H9 (cell line): Measurements from ENCODE around the gene ADAM17. TPM values are rescaled to one million over a fixed set of nuclear protein-coding genes. Genes with fewer than 3 reads are reported as not detected.

ENCODE experiments used
- DNase-seq: peaks from one replicate; pipeline ENCODE4 v3.0.0-alpha.2; 2017
- H2AFZ ChIP-seq: one replicate; pipeline ENCODE4 v1.6.1; 2013; ENCODE audit warnings: mild to moderate bottlenecking, low read length, control low read depth, moderate library complexity
- H2AK5ac ChIP-seq: 2 replicates; pipeline ENCODE4 v1.6.1; 2013; ENCODE audit warnings: low read length, control low read depth, mixed read lengths; ENCODE audit not compliant: insufficient read length
- H2BK120ac ChIP-seq: one replicate; pipeline ENCODE4 v1.6.1; 2013; ENCODE audit warnings: low read depth, mild to moderate bottlenecking, low read length, control low read depth, inconsistent platforms; ENCODE audit not compliant: poor library complexity, severe bottlenecking
- H2BK12ac ChIP-seq: 2 replicates; pipeline ENCODE4 v1.6.1; 2013; ENCODE audit warnings: low read length, control low read depth, mixed read lengths, low read depth; ENCODE audit not compliant: insufficient read length
- H2BK15ac ChIP-seq: 2 replicates; pipeline ENCODE4 v1.6.1; 2013; ENCODE audit warnings: low read depth, low read length, control low read depth
- H2BK20ac ChIP-seq: one replicate; pipeline ENCODE4 v1.6.1; 2013; ENCODE audit warnings: low read depth, mild to moderate bottlenecking, low read length, control low read depth, inconsistent platforms; ENCODE audit not compliant: poor library complexity, severe bottlenecking
- H2BK5ac ChIP-seq: 2 replicates; pipeline ENCODE4 v1.6.1; 2013; ENCODE audit warnings: low read length, control low read depth, mixed read lengths; ENCODE audit not compliant: insufficient read length
- H3K14ac ChIP-seq: 2 replicates; pipeline ENCODE4 v1.6.1; 2013; ENCODE audit warnings: low read length, control low read depth; ENCODE audit not compliant: insufficient read depth
- H3K18ac ChIP-seq: 2 replicates; pipeline ENCODE4 v1.6.1; 2013; ENCODE audit warnings: low read depth, mild to moderate bottlenecking, mixed read lengths, low read length, control low read depth; ENCODE audit not compliant: insufficient read length
- H3K23ac ChIP-seq: 2 replicates; pipeline ENCODE4 v1.6.1; 2013; ENCODE audit warnings: low read length, control low read depth, mixed read lengths, low read depth; ENCODE audit not compliant: insufficient read length
- H3K23me2 ChIP-seq: 2 replicates; pipeline ENCODE4 v1.6.1; 2013; ENCODE audit warnings: low read depth, mild to moderate bottlenecking, mixed read lengths, low read length, control low read depth; ENCODE audit not compliant: insufficient read length, poor library complexity, severe bottlenecking
- H3K27ac ChIP-seq: 2 replicates; pipeline ENCODE4 v1.5.1; 2013; ENCODE audit warnings: low read length, control low read depth, mixed read lengths, low read depth; ENCODE audit not compliant: insufficient read length
- H3K27me3 ChIP-seq: 2 replicates; pipeline ENCODE4 v1.6.1; 2013; ENCODE audit warnings: low read length, control low read depth, inconsistent platforms; ENCODE audit not compliant: insufficient read depth
- H3K4ac ChIP-seq: 2 replicates; pipeline ENCODE4 v1.6.1; 2013; ENCODE audit warnings: low read depth, mild to moderate bottlenecking, control low read depth, inconsistent platforms, low read length, moderate library complexity
- H3K4me1 ChIP-seq: 2 replicates; pipeline ENCODE4 v1.6.1; 2013; ENCODE audit warnings: low read length, control low read depth, inconsistent platforms; ENCODE audit not compliant: insufficient read depth
- H3K4me2 ChIP-seq: 2 replicates; pipeline ENCODE4 v1.6.1; 2013; ENCODE audit warnings: low read length, control low read depth, mixed read lengths; ENCODE audit not compliant: insufficient read length, insufficient read depth
- H3K56ac ChIP-seq: 2 replicates; pipeline ENCODE4 v1.6.1; 2013; ENCODE audit warnings: low read depth, mild to moderate bottlenecking, mixed read lengths, low read length, control low read depth; ENCODE audit not compliant: insufficient read length
- H3K79me1 ChIP-seq: 2 replicates; pipeline ENCODE4 v1.6.1; 2013; ENCODE audit warnings: low read depth, mild to moderate bottlenecking, moderate library complexity, low read length, control low read depth, inconsistent platforms; ENCODE audit not compliant: insufficient read depth, poor library complexity, severe bottlenecking
- H3K79me2 ChIP-seq: 2 replicates; pipeline ENCODE4 v1.6.1; 2013; ENCODE audit warnings: low read length, control low read depth, inconsistent platforms; ENCODE audit not compliant: insufficient read depth
- H3K9ac ChIP-seq: 2 replicates; pipeline ENCODE4 v1.6.1; 2013; ENCODE audit warnings: low read length, control low read depth, mixed read lengths; ENCODE audit not compliant: insufficient read length; ENCODE audit errors: extremely low read depth
- H3K9me3 ChIP-seq: one replicate; pipeline ENCODE4 v1.6.1; 2013; ENCODE audit warnings: low read depth, low read length, inconsistent platforms; ENCODE audit not compliant: control insufficient read depth
- H3T11ph ChIP-seq: one replicate; pipeline ENCODE4 v1.6.1; 2013; ENCODE audit warnings: mild to moderate bottlenecking, low read length, control low read depth, inconsistent platforms
- H4K20me1 ChIP-seq: one replicate; pipeline ENCODE4 v1.6.1; 2013; ENCODE audit not compliant: control insufficient read depth, insufficient read length, insufficient read depth
- H4K5ac ChIP-seq: 2 replicates; pipeline ENCODE4 v1.6.1; 2013; ENCODE audit warnings: low read depth, mild to moderate bottlenecking, mixed read lengths, low read length, control low read depth; ENCODE audit not compliant: insufficient read length
- H4K8ac ChIP-seq: replicated peaks from 2 replicates; pipeline ENCODE4 v1.6.1; 2013; ENCODE audit warnings: low read length, control low read depth, mixed read lengths, low read depth; ENCODE audit not compliant: insufficient read length
- H4K91ac ChIP-seq: 2 replicates; pipeline ENCODE4 v1.6.1; 2013; ENCODE audit warnings: low read depth, mild to moderate bottlenecking, moderate library complexity, mixed read lengths, low read length, control low read depth; ENCODE audit not compliant: insufficient read length
- H3K27ac Mint-ChIP-seq, 3 experiments: 2 replicates in 2 of 3; 3 replicates in 1 of 3; pipeline ENCODE4 v1.8.0; 2020 to 2021; ENCODE audit warnings: mixed read lengths in 3 of 3, mild to moderate bottlenecking in 1 of 3, moderate library complexity in 1 of 3
- H3K27me3 Mint-ChIP-seq: 2 replicates; pipeline ENCODE4 v1.8.0; 2021; ENCODE audit warnings: low read depth, mild to moderate bottlenecking, moderate library complexity, mixed read lengths
- H3K36me3 Mint-ChIP-seq, 3 experiments: 2 replicates in 2 of 3; 3 replicates in 1 of 3; pipeline ENCODE4 v1.8.0; 2020 to 2021; ENCODE audit warnings: low read depth in 3 of 3, mixed read lengths in 3 of 3; ENCODE audit not compliant: insufficient read depth in 1 of 3
- H3K4me1 Mint-ChIP-seq, 2 experiments: 2 replicates each; pipeline ENCODE4 v1.8.0; 2020; ENCODE audit warnings: mixed read lengths in 2 of 2
- H3K4me3 Mint-ChIP-seq, 2 experiments: 2 replicates in 1 of 2; 3 replicates in 1 of 2; pipeline ENCODE4 v1.8.0; 2020 to 2021; ENCODE audit warnings: mild to moderate bottlenecking in 2 of 2, mixed read lengths in 2 of 2, moderate library complexity in 1 of 2
- H3K9me3 Mint-ChIP-seq, 2 experiments: 2 replicates in 1 of 2; 3 replicates in 1 of 2; pipeline ENCODE4 v1.8.0; 2020; ENCODE audit warnings: mild to moderate bottlenecking in 2 of 2, mixed read lengths in 2 of 2, moderate library complexity in 1 of 2
- CTCF ChIP-seq: fragments of 200-600 bp; sonication (generic); conservative IDR thresholded peaks from 3 replicates; pipeline ENCODE4 v1.8.0; 2021; ENCODE audit warnings: antibody characterized with exemption, mild to moderate bottlenecking
- WGBS: extraction: QIAGEN DNeasy Blood & Tissue Kit; methylation state at CpG from one replicate; pipeline ENCODE4 v1.1.7; 2013; ENCODE audit warnings: missing lambda C conversion rate, low lambda C conversion rate, mixed read lengths; ENCODE audit not compliant: insufficient read length; ENCODE audit errors: extremely low coverage; 5-methylcytosine and 5-hydroxymethylcytosine counted together
- total RNA-seq: library from RNA; stranded (reverse); gene quantifications from 2 replicates; pipeline ENCODE4 v1.2.1, GENCODE V29; 2021

The ADAM17 gene
- total RNA-seq, 1 experiment from 2014 or later, result 26.3 TPM

- H3K4me2 ChIP-seq, result no peak overlapping the region
- no peaks in the 10 kb centered on the region for H3K9me3 ChIP-seq
- no peak overlapping the region for H3K56ac ChIP-seq
- no peak overlapping the region for H2AK5ac ChIP-seq
- Mint-ChIP-seq H3K4me1 (no peaks in the 10 kb centered on the region), H3K9me3 (no peaks in the 10 kb centered on the region), H3K4me3 (no peak overlapping the region), H3K27ac (no peak overlapping the region), H3K27me3 (no peaks in the 10 kb centered on the region), H3K36me3 (peaks cover 15 to 52% (median 38%) of the 10 kb centered on the region in 3 experiments; a peak in 6 of 7 replicates)
- no peak overlapping the region for H2AFZ ChIP-seq
- H4K91ac ChIP-seq, result no peak overlapping the region
- H3K4me1 ChIP-seq, result no peaks in the 10 kb centered on the region
- H2BK5ac ChIP-seq, result no peak overlapping the region
- no CpG with 5 or more reads among the region's 3 CpGs for WGBS
- no peak overlapping the region for H3K18ac ChIP-seq
- H3K27me3 ChIP-seq, result no peaks in the 10 kb centered on the region
- H3K23me2 ChIP-seq, result no peaks in the 10 kb centered on the region
- no peaks in the 10 kb centered on the region for H3K79me1 ChIP-seq
- H4K5ac ChIP-seq, result no peak overlapping the region
- H3K14ac ChIP-seq, result no peak overlapping the region
- H3K9ac ChIP-seq, result no peak overlapping the region
- no peak overlapping the region for H2BK15ac ChIP-seq
- no peak overlapping the region for H3K23ac ChIP-seq
- no peak overlapping the region for H3K4ac ChIP-seq
- H3K79me2 ChIP-seq, result no peaks in the 10 kb centered on the region
- H2BK20ac ChIP-seq, result no peak overlapping the region
- no peak for TF ChIP-seq CTCF
- no peak overlapping the region for H3T11ph ChIP-seq
- H4K8ac ChIP-seq, result no peak overlapping the region
- H4K20me1 ChIP-seq, result no peaks in the 10 kb centered on the region
- H3K27ac ChIP-seq, result no peak overlapping the region
- H2BK120ac ChIP-seq, result no peak overlapping the region
- no peak for DNase-seq
- no peak overlapping the region for H2BK12ac ChIP-seq
Measured at GRCh38 chr2:9518163-9518562, 37.5 kb downstream of the ADAM17 start.
